HL-60 (cell line): Measurements from ENCODE around the gene COL23A1.

Experiments
- DNase-seq, 2 experiments: peaks; one replicate each; pipeline ENCODE4 v3.0.0-alpha.2; 2010 to 2020; ENCODE audit warnings: low read depth in 1 of 2, low spot score in 1 of 2
- H3K27ac ChIP-seq: fragments of 250-450 bp; sonication (Bioruptor Pico); replicated peaks from 2 replicates; pipeline ENCODE4 v1.5.1; 2020; ENCODE audit warnings: mild to moderate bottlenecking, moderate library complexity
- H3K27me3 ChIP-seq: fragments of 250-450 bp; sonication (Bioruptor Pico); 2 replicates; pipeline ENCODE4 v1.5.1; 2021; ENCODE audit warnings: mild to moderate bottlenecking, moderate library complexity; ENCODE audit not compliant: insufficient read depth, poor library complexity, severe bottlenecking
- H3K4me3 ChIP-seq: replicated peaks from 2 replicates; pipeline ENCODE4 v1.5.1; 2011; ENCODE audit warnings: mild to moderate bottlenecking, control low read depth, low read length; ENCODE audit not compliant: insufficient read depth
- GABPA ChIP-seq: IDR thresholded peaks from 2 replicates; pipeline ENCODE4 v1.6.1; 2012; ENCODE audit warnings: low read depth
- POLR2AphosphoS5 ChIP-seq: IDR thresholded peaks from 2 replicates; pipeline ENCODE4 v1.6.1; 2012; ENCODE audit warnings: low read depth
- SPI1 ChIP-seq: IDR thresholded peaks from 2 replicates; pipeline ENCODE4 v1.6.1; 2012; ENCODE audit warnings: low read depth, mild to moderate bottlenecking, borderline replicate concordance
- TF ChIP-seq, protein P1 (sequence below): IDR thresholded peaks from 2 replicates; pipeline ENCODE4 v1.6.1; 2012; ENCODE audit warnings: low read depth; ENCODE audit not compliant: insufficient replicate concordance
- TF ChIP-seq, protein P2 (sequence below): IDR thresholded peaks from one replicate; pipeline ENCODE4 v1.5.1; 2011; ENCODE audit warnings: low read length, control low read depth, inconsistent platforms; ENCODE audit not compliant: insufficient read depth

COL23A1 gene

DNA sequence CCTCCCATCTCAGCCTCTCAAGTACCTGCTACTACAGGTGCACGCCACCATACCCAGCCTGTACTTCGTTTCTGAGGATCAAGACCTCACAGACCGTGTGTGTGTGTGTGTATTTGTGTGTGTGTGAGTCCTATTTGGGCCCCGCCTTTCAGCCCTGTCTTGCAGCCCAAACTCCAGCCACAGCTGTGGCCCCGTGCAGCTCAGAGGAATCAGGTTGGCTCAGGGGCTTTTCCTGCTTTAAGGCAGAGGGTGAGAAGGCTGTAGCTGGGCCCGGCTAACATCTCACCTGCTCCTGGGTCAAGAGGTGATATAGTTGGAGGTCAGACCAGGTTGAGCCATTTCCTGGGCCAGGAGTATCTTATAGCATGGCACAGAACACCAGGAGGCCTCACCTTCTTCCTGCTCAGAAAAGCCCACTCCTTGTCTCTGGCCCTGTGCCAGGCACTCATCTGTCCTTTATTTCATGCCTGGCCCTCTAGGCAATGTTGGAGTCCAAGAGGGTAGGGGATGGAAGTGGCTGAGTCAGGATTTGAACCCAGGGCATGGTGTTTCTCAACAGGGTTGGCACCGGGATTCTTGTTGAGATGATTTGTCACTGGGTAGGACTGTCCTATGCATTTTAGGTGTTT is 356.0 kb downstream of the COL23A1 start:
- H3K4me3 ChIP-seq: no peak overlapping the region
- H3K27me3 ChIP-seq: no peaks in the 10 kb centered on the region
- TF ChIP-seq, protein P1, sequence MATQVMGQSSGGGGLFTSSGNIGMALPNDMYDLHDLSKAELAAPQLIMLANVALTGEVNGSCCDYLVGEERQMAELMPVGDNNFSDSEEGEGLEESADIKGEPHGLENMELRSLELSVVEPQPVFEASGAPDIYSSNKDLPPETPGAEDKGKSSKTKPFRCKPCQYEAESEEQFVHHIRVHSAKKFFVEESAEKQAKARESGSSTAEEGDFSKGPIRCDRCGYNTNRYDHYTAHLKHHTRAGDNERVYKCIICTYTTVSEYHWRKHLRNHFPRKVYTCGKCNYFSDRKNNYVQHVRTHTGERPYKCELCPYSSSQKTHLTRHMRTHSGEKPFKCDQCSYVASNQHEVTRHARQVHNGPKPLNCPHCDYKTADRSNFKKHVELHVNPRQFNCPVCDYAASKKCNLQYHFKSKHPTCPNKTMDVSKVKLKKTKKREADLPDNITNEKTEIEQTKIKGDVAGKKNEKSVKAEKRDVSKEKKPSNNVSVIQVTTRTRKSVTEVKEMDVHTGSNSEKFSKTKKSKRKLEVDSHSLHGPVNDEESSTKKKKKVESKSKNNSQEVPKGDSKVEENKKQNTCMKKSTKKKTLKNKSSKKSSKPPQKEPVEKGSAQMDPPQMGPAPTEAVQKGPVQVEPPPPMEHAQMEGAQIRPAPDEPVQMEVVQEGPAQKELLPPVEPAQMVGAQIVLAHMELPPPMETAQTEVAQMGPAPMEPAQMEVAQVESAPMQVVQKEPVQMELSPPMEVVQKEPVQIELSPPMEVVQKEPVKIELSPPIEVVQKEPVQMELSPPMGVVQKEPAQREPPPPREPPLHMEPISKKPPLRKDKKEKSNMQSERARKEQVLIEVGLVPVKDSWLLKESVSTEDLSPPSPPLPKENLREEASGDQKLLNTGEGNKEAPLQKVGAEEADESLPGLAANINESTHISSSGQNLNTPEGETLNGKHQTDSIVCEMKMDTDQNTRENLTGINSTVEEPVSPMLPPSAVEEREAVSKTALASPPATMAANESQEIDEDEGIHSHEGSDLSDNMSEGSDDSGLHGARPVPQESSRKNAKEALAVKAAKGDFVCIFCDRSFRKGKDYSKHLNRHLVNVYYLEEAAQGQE: no peak
- TF ChIP-seq SPI1: no peak
- no peak for DNase-seq
- H3K27ac ChIP-seq: no peak overlapping the region; the same call in 1 of the 2 replicates

DNA sequence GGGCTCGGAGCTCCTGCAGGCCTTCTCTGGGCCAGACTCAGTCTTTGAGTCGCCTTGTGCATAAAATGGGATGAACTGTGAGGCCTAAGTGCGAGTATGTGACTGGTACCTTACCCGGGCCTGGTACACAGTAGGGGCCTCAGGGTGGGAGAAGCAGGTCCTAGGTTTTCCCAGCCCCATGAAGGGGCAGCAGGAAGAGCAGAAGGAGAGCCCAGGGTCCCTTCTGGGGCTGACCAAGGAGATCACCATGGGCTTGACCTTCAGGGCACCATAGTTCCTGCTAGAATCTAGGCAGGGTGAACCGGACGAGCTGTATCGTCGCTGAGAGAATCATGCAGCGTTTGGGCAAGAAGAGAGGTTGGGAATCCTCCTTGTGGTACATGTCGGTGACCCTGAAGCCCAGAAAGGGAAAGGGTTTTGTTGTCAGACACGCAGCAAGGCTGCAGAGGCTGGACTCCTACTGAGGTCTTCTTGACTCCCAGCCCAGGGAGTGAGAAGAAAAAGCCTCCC is 357.2 kb downstream of the COL23A1 start:
- H3K27me3 ChIP-seq: no peaks in the 10 kb centered on the region
- DNase-seq: no peak
- H3K27ac ChIP-seq: peak overlapping the region; percentile 83
- peak overlapping the region; percentile 90 for H3K4me3 ChIP-seq
- TF ChIP-seq, protein P2, sequence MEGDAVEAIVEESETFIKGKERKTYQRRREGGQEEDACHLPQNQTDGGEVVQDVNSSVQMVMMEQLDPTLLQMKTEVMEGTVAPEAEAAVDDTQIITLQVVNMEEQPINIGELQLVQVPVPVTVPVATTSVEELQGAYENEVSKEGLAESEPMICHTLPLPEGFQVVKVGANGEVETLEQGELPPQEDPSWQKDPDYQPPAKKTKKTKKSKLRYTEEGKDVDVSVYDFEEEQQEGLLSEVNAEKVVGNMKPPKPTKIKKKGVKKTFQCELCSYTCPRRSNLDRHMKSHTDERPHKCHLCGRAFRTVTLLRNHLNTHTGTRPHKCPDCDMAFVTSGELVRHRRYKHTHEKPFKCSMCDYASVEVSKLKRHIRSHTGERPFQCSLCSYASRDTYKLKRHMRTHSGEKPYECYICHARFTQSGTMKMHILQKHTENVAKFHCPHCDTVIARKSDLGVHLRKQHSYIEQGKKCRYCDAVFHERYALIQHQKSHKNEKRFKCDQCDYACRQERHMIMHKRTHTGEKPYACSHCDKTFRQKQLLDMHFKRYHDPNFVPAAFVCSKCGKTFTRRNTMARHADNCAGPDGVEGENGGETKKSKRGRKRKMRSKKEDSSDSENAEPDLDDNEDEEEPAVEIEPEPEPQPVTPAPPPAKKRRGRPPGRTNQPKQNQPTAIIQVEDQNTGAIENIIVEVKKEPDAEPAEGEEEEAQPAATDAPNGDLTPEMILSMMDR: no peak
- TF ChIP-seq GABPA: no peak
- TF ChIP-seq SPI1: no peak
- no peak; the same call in 1 of the 2 replicates for TF ChIP-seq POLR2AphosphoS5
- TF ChIP-seq, protein P1: no peak

DNA sequence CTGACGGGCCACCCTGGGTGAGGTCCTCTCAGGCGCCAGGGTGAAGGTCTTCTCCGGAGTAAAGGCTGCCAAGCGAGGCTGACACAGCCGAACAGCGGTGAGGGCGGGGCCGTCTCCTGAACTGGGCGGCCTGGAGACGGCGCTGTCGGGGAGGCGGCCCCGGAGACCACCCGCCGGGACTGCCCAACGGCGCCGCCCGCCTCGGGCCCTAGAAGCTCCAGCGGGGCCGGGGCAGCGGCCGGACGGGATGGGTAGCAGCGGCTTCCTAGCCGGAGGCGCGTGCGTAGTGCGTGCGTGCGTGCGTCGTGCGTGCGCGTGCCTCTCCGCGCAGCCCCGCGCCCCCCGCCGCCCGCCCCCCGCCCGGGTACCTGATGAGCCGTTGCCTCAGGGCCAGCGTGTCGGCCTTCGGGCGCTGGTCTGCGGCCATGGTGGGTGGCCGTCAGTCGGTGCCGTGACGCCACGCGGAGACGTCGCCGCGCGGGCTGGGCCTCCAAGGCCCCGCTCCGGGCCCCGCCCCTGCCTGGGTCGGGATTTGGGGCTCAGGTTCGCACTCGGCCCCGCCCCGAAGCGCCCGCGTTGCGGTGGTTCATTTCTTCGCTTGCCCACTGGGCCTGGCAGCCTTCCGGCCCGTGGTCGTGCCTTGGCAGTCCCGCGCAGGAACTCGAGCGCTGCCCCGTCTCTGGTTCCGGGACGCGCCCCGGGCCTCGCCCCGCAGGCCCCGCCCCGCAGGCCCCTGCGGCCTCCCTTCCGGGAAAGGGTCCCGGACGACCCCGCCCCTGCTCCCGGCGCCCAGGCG is 357.9 kb downstream of the COL23A1 start, which contains the start of gene PHYKPL:
TSS of gene PHYKPL (minus strand) at position 679 of the 796 bp plus-strand sequence. CDS start at position 427, 252 bp downstream.
- Histone ChIP-seq H3K4me3 (peak within 1 kb of the TSS; percentile 90), H3K27ac (peak within 1 kb of the TSS; percentile 83), H3K27me3 (no peaks in the 10 kb centered on the region)
- DNase-seq: peak; percentile 65 to 84
- TF ChIP-seq, protein P2: no peak
- no peak for TF ChIP-seq SPI1
- no peak; the same call in 1 of the 2 replicates for TF ChIP-seq POLR2AphosphoS5
- TF ChIP-seq, protein P1: peak; percentile 8
- TF ChIP-seq GABPA: 0 out of 2 replicates have a peak, but pooled peaks have one; percentile 17
